ENCODE measurements around the gene SMIM44. TPM values are rescaled to one million over a fixed set of nuclear protein-coding genes. Genes with fewer than 3 reads are reported as not detected.
A peak's percentile ranks its signal among the peaks of the same experiment; 100 is the strongest.

Gene SMIM44
- total and polyA plus RNA-seq, 10 donors: not detected

- no peak overlapping the region for H3K27ac ChIP-seq
- intact Hi-C loops (cut with DNase I; ENCODE audit: low total_unique reads): no loop called here
- TF ChIP-seq POLR2A (IDR thresholded peaks at IDR 0.05) (no peak), POLR2AphosphoS5 (IDR thresholded peaks at IDR 0.05) (no peak)
- TF ChIP-seq, protein P1, sequence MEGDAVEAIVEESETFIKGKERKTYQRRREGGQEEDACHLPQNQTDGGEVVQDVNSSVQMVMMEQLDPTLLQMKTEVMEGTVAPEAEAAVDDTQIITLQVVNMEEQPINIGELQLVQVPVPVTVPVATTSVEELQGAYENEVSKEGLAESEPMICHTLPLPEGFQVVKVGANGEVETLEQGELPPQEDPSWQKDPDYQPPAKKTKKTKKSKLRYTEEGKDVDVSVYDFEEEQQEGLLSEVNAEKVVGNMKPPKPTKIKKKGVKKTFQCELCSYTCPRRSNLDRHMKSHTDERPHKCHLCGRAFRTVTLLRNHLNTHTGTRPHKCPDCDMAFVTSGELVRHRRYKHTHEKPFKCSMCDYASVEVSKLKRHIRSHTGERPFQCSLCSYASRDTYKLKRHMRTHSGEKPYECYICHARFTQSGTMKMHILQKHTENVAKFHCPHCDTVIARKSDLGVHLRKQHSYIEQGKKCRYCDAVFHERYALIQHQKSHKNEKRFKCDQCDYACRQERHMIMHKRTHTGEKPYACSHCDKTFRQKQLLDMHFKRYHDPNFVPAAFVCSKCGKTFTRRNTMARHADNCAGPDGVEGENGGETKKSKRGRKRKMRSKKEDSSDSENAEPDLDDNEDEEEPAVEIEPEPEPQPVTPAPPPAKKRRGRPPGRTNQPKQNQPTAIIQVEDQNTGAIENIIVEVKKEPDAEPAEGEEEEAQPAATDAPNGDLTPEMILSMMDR (IDR thresholded peaks at IDR 0.05 in 8 of 11, conservative IDR thresholded peaks at IDR 0.05 in 3 of 11): no peak
- H3K9me3 ChIP-seq: no peaks in the 10 kb centered on the region
- H3K36me3 ChIP-seq: peaks cover 10 to 84% (median 71%) of the 10 kb centered on the region in 6 donors
- no peaks in the 10 kb centered on the region for H3K27me3 ChIP-seq (replicated peaks in 1 of 7)
- 94 to 99% (median 96%) methylated on average over 17 to 21 of the region's 21 CpGs for WGBS, 5 donors
- DNase-seq: no peak
- no peaks in the 10 kb centered on the region for H3K4me1 ChIP-seq
- H3K4me3 ChIP-seq: no peak overlapping the region
These were observed 44.1 kb upstream of the SMIM44 start for GRCh38 chr19:3527238-3527910.

DNA sequence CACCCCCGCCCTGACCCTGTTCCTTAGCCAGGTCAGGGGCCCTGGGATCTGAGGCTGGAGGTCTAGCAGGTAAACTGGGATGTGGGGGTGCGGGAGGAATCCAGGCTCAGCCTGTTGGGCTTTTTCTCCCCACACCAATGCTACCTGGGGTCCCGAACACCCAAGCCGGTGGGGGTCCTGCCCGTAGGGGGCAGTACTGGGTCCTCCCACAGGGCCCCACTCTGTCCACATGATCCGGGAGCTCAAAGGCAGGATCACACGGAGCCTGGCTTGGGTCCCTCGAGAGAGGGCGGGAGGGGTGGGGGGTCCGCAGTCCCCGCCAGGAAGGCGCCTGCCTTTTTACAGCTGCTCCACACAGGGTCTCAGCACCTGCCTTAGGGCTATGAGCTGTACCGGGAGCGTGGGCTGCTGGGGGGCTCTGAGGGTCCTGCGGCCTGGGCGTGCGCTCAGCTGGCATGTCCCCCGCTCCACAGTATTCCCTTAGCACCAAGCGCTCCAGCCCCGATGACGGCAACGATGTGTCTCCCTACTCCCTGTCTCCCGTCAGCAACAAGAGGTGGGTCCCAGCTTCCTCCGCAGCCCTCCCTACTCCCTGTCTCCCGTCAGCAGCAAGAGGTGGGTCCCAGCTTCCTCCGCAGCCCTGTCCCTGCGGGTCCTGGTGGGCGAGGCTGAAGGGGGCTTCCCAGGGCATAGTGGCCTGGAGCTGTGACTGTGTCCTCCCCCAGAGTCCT, 43.4 kb upstream of the SMIM44 start:
- intact Hi-C loops (cut with DNase I; ENCODE audit: low total_unique reads): no loop called here
- Histone ChIP-seq H3K27me3 (replicated peaks in 1 of 7) (no peaks in the 10 kb centered on the region), H3K9me3 (no peaks in the 10 kb centered on the region), H3K4me1 (no peaks in the 10 kb centered on the region), H3K36me3 (peaks cover 10 to 84% (median 67%) of the 10 kb centered on the region in 6 donors), H3K27ac (no peak overlapping the region), H3K4me3 (no peak overlapping the region)
- no peak for TF ChIP-seq POLR2A (IDR thresholded peaks at IDR 0.05)
- TF ChIP-seq POLR2AphosphoS5 (IDR thresholded peaks at IDR 0.05): no peak
- TF ChIP-seq, protein P1 (IDR thresholded peaks at IDR 0.05 in 8 of 11, conservative IDR thresholded peaks at IDR 0.05 in 3 of 11): no peak
- DNase-seq: no peak
- WGBS, 5 donors: 92 to 98% (median 94%) methylated on average over 23 to 28 of the region's 28 CpGs

DNA sequence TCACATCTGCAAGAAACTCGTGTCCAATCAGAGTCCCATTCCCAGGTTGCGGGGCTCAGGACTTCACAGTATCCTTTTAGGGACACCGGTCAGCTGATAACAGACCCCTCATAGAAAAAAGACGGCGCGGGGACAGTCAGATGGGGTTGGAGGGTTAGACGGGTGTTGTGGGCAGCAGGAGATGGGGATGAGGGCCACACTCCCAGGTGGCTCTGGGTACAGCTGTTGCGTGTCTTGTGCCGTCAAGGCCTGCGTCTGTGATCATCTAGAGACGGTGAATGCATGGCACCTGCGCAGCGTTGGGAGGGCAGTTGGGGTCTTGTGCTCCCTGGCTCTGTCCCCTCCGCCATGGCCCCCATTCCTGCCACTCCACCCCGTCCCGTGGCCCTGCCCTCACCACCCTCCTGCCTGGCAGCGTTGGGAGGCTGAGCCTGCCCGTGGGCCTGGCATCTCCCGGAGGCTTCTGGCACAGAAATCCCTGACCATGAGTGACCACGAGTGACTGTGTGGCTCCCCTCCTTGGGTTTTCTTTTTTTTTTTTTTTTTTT, 41.7 kb upstream of the SMIM44 start:
- Histone ChIP-seq H3K4me1 (peaks cover 0 to 11% (median 0%) of the 10 kb centered on the region in 6 donors), H3K4me3 (no peak overlapping the region), H3K27me3 (replicated peaks in 1 of 7) (no peaks in the 10 kb centered on the region), H3K9me3 (no peaks in the 10 kb centered on the region), H3K27ac (no peak overlapping the region), H3K36me3 (peaks cover 10 to 85% (median 61%) of the 10 kb centered on the region in 6 donors)
- WGBS, 5 donors: 91 to 99% (median 95%) methylated on average over 20 of the region's 20 CpGs
- TF ChIP-seq, protein P1 (IDR thresholded peaks at IDR 0.05 in 8 of 11, conservative IDR thresholded peaks at IDR 0.05 in 3 of 11): no peak
- TF ChIP-seq POLR2A (IDR thresholded peaks at IDR 0.05) (no peak), POLR2AphosphoS5 (IDR thresholded peaks at IDR 0.05) (peak in 1 of 3 donors; percentile 4)
- no peak for DNase-seq
- intact Hi-C loops (cut with DNase I; ENCODE audit: low total_unique reads): no loop called here
